Activated CD4-positive, alpha-beta T cell treated with anti-CD3 and anti-CD28 coated beads, Interleukin-2, Interleukin-4, amounts not matched to agents 100 ng/mL and 50 ng/mL, durations not matched to agents 16 hours and 8 hours (primary cell): Measurements from ENCODE around the gene ENO3.
"Not testable (repeated sequence)": the region's sequence is repeated elsewhere in the genome, so short reads cannot be mapped to it uniquely, and the experiment has no call there.

Experiments used
- DNase-seq: peaks from one replicate; pipeline ENCODE4 v3.0.0-alpha.2; 2020; ENCODE audit warnings: low spot score

ENO3 gene

DNA sequence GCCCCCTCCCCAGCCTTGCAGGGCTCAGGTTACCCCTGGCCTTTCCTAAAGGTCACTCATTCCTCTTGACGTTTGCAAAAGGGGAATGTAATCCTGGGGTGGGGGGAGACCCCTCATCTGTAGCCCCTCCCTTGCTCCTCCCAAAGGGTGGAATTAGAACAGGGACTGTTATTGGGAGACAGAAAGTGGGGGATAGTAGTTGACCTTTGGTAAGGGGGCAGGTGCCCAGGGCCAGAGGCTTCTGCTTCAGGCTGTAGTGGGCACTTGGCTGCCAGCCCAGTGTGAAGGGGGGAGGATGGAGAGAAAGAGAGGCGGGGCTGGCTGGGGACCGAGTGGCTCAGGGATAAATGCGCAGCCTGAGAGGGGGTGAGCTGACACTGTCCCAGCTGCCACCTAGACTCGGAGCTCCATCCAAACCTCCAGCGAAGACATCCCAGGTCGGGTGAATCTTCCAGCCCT lies at the start of gene ENO3:
Gene ENO3 (plus strand): TSS at position 374 of the 459 bp plus-strand sequence. CDS start 711 bp downstream, outside the sequence.
- no peak for DNase-seq

DNA sequence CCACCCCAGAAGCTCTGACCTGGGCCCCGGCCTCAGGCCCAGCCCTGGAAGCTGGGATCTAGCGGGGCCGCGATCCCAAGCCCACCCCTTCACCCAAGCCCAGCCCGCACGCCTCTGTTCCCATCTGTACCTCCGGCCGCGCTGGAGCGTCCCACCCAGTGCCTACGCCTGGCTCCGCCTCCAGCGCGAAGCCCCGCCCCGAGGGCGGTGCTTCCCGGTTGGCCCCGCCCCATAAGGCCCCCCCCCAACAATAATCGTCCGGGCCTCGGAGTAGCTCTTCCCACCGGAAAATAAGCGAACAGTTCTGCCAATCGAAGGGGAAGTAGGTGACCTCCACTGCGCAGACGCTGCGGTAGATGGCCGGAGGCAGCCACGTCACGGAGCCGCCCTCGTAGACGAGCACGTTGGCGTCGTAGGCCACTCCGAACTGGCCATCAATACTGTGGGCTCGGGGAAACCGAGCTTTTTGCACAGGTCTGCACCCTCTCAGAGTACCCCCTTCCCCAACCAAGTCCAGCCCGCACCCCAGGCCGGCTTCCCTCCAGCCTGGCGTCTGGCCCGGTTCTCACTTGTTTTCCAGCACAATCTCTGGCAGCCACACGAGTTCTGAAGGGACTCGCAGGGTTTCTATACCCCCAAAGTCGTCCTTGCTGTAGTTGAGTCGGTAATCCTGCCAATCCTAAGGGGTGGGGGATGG lies 49.1 kb upstream of the ENO3 start:
- DNase-seq = no peak

DNA sequence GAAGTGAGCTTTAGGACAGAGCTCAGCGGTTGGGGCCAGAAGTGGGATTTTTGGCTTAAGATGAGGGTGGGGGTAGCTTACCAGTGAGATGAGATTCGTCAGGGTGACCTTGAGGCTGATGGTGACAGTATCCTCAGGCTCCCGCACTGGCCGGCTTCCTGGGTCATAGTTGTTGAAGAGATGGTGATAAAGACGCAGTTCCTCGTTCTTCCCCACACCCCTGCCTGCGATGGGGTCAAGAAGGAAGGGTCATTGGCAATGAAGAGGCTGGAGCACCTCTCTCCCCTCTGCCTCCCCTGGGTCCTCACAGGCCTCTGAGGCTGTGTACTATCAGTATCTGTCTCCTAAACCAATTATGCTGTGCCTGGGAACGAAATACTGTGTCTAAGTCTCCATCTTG lies 48.4 kb upstream of the ENO3 start:
- DNase-seq = no peak

DNA sequence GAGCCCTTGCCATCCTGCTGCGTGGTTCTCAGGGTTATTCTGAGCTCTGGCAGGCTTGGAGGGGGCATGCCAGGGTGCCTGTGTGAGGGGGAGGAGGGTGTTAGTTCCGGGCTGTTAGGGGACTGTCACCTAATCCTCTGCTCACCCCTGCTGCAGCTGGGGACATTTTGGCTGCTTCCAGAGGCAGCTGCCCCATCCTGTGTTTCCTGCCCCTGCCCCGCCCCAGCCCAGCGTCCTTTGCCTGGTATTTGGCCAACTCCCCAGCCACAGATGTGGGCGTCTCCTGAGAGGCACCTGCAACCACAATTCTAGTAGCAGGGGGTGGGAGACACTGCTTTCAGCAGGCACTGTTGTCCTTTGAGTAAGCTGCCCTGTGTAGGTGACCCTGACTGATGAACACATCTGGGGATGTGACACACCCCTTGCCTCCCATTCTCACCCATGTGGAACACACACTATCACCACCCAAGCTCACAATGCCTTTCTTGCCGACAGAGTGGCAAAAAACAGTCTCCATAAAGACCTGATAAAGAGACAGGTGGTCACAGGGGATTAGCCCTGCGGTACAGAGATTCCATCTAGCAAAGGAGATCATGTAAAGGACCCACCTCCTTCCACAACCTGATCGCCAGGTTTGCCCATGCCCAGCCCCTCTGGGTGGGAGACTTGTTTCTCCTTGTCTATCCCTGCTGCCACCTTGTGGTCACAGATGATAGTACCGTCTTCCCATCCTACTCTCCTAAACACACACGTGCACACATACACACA lies 47.7 kb upstream of the ENO3 start, which contains the start of gene CHRNE:
Gene CHRNE (minus strand): TSS at position 48 of the 768 bp plus-strand sequence. CDS start 35 bp downstream, at position 13.
- DNase-seq = peak; percentile 82

DNA sequence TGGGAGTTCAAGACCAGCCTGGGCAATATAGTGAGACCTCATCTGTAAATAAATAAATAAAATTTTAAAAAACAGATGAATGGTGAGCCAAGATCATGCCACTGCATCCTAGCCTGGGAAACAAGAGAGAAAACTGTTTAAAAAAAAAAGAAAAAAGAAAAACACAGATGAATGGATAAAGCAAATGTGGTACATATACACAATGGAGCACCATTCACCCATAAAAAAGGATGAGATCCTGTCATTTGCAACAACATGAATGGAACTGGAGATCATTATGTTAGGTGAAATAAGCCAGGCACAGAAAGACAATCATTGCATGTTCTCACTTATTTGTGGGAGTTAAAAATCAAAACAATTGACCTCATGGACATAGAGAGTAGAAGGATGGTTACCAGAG lies 44.3 kb upstream of the ENO3 start:
- not testable (repeated sequence) for DNase-seq

DNA sequence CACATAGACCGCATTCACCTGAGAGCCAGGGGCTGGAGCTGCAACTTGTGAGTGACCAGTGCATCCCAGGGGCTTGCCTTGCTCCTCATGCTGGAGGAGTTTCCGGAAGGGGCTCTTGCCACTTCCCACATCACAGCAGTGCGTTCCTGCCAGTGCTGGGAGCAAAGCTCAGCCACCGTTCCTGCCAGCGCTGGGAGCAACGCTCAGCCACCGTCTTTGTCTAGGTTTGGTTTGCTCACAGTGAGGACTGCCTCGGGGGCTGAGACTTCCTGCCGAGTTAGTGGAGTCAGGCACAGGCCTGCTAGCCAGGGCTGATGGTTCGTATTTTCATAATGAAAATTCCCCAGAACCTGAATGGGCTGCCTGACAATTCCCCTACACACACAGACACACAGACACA lies 42.6 kb upstream of the ENO3 start:
- DNase-seq = no peak

DNA sequence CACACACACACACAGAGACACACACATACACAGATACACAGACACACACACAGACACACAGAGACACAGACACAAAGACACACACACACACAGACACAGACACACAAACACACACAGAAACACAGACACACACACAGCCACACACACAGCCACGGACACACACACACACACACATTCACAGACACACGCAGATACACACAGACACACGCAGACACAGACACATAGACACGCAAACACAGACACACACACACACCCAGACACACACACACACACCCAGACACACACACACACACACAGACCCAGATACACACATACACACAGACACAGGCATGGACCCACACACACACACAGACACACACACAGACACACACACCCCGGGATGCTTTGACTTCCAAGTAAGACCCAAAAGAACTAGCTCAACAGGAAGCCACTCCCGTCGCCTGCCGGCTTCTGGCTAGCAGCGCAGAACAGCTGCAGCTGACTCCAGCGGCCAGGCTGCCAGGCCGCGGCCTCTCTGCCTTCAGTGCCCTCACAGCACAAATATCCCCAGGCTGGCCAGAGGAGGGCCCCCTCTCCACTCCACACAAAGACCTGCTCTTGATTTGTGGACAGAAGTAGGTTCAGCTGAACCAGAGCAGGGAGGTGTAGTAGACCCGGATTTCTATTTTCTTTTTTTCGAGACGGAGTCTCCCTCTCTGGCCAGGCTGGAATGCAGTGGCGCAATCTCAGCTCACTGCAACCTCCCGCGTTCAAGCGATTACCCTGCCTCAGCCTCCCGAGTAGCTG lies 42.0 kb upstream of the ENO3 start:
- DNase-seq = peak; percentile 71

DNA sequence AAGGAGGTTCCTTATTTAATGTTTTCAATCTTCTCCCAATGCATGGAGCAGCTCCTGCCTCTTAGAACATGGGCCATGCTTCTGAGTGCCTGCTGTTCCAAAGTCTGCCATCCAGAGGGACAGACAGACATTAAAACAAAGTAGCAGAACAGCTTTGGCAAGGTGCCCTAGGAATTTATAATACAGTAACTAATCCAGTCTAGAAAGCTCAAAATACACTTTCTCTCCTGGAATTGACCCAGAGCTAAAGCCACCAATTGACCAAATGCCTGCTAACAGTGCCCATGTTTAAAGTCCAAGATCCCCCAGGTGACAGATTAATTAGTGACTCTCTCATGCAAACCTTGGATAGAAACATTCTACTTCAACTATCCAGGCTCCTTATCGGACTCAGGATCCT lies 36.9 kb upstream of the ENO3 start:
- DNase-seq = no peak

DNA sequence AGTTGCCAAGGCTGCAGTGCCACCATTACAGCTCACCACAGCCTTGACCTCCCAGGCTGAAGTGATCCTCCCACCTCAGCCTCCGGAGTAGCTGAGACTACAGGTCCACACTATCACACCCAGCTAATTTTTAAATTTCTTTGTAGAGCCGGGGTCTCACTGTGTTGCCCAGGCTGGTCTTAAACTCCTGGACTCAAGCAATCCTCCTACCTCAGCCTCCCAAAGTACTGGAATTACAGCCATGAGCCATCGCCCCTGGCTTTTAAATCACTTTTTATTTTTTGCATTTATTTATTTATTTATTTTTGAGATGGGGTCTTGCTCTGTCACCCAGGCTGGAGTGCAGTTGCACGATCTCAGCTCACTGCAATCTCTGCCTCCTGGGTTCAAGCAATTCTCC lies 36.4 kb upstream of the ENO3 start:
- DNase-seq = not testable (repeated sequence)

DNA sequence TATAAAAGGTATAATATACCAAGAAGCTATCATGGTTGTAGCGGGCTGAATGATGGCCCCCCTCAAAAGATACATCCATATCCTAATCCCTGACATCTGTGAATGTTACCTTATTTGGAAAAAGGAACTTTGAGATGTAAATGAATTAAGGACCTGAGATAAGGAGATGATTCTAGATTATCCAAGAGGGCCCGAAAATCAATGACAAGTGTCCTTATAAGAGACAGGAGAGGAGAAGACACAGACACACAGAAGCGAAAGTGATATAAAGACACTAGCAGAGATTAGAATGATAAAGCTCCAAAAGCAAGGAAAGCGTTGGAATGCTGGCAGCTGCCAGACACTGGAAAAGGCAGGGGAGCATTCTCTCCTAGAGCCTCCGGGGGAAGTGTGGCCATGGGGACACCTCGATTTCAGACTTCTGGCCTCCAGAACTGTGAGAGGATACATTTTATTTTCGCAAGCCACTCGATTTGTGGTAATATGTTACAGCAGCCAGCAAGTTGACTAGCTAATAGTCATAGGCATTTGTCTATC lies 31.3 kb upstream of the ENO3 start:
- no peak for DNase-seq

DNA sequence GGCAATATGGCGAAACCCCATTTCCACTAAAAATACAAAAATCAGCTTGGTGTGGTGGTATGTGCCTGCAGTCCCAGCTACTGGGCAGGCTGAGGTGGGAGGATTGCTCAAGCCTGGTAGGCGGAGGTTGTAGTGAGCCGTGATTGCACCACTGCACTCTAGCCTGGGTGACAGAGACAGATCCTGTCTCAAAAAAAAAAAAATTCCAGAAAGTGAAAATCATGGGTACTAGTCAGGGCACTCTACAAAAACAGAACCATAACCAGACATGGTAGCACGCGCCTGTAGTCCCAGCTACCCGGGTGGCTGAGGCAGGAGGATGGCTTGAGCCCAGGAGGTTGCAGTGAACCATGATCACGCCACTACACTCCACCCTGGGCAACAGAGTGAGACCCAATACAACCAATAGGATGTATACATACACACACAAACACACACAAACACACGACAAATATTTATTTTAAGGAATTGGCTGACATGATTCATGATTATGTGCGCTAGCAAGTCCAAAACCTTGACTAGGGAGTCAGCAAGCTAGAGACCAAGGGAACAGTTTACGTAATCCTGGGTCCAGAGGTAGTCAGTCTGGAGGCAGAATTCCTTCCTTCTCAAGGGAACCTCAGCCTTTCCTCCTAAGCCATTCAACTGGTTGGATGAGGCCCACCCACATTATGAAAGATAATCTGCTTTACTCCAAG lies 30.4 kb upstream of the ENO3 start:
- DNase-seq = no peak

DNA sequence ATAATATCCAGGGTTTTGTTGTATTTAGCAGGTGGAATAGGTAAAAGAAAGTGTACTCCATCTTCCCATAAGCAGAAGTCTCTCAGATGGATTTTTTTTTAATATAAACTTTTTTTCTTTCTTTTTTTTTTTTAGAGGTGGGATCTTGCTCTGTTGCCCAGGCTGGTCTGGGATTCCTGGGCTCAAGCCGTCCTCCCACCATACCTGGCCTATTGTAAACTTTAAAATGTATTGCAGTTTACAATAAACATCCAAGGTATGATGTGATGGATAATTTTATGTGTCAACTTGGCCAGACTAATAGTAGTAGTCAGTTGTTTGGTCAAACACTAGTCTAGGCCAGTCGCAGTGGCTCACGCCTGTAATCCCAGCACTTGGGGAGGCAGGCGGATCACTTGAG lies 29.6 kb upstream of the ENO3 start:
- no peak for DNase-seq

DNA sequence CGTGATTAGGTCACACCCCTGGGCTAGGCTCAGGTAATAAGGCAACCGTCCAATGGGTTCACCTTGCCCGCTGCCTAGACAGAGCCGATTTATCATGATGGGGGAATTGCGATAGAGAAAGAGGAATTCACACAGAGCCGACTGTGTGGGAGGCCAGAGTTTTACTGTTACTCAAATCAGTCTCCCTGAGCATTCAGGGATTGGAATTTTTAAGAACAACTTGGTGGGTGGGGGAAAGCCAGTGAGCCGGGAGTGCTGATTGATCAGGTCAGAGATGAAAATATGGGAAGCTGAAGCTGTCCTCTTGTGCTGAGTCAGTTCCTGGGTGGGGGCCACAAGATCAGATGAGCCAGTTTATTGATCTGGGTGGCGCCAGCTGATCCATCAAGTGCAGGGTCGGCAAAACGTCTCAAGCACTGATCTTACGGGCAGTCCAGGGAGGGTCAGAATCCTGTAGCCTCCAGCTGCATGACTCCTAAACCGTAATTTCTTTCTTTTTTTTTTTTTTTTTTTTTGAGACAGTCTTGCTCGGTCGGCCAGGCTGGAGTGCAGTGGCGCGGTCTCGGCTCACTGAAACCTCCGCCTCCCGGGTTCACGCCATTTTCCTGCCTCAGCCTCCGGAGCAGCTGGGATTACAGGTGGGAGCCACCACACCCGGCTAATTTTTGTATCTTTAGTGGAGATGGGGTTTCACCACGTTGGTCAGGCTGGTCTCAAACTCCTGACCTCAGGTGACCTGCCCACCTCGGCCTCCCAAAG lies 24.2 kb upstream of the ENO3 start:
- not testable (repeated sequence) for DNase-seq

DNA sequence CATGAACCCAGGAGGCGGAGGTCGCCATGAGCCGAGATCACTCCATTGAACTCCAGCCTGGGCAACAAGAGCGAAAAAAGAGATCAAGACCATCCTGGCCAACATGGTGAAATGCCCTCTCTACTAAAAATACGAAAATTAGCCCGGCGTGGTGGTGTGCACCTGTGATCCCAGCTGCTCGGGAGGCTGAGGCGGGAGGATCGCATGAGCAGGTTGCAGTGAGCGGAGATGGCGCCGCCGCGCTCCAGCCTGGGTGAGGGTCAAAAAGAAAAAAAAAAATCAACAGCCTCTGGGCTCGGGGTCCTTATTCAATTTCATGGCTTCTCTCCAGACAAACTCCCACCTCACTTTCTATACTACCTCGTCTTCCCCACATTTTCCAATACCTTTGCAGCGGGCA lies 22.0 kb upstream of the ENO3 start:
- DNase-seq = no peak

DNA sequence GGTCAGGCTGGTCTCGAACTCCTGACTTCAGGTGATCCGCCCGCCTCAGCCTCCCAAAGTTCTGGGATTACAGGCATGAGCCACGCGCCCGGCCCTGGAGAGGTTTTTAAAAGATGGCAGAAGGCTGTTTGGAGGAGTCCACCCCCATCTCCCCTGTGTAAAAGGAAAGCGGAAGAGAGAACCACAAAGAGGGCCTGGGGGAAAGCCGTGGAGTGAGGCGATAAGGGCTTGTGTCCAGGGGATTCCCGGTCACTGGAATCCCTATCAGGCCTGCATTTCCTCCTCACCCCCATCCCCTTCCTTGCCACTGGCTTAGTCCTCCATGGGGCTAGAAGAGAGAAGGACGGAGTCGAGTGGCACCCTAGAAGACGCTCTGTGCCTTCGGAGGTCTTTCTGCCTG lies 19.0 kb upstream of the ENO3 start, which contains the start of gene GP1BA:
Gene GP1BA (plus strand): TSS at position 315 of the 400 bp plus-strand sequence. CDS start 328 bp downstream, outside the sequence.
- DNase-seq = no peak

DNA sequence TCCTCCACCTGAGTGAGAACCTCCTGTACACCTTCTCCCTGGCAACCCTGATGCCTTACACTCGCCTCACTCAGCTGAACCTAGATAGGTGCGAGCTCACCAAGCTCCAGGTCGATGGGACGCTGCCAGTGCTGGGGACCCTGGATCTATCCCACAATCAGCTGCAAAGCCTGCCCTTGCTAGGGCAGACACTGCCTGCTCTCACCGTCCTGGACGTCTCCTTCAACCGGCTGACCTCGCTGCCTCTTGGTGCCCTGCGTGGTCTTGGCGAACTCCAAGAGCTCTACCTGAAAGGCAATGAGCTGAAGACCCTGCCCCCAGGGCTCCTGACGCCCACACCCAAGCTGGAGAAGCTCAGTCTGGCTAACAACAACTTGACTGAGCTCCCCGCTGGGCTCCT lies 18.2 kb upstream of the ENO3 start:
- DNase-seq = no peak

DNA sequence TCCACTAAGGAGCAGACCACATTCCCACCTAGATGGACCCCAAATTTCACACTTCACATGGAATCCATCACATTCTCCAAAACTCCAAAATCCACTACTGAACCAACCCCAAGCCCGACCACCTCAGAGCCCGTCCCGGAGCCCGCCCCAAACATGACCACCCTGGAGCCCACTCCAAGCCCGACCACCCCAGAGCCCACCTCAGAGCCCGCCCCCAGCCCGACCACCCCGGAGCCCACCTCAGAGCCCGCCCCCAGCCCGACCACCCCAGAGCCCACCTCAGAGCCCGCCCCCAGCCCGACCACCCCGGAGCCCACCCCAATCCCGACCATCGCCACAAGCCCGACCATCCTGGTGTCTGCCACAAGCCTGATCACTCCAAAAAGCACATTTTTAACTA lies 17.3 kb upstream of the ENO3 start:
- no peak for DNase-seq

DNA sequence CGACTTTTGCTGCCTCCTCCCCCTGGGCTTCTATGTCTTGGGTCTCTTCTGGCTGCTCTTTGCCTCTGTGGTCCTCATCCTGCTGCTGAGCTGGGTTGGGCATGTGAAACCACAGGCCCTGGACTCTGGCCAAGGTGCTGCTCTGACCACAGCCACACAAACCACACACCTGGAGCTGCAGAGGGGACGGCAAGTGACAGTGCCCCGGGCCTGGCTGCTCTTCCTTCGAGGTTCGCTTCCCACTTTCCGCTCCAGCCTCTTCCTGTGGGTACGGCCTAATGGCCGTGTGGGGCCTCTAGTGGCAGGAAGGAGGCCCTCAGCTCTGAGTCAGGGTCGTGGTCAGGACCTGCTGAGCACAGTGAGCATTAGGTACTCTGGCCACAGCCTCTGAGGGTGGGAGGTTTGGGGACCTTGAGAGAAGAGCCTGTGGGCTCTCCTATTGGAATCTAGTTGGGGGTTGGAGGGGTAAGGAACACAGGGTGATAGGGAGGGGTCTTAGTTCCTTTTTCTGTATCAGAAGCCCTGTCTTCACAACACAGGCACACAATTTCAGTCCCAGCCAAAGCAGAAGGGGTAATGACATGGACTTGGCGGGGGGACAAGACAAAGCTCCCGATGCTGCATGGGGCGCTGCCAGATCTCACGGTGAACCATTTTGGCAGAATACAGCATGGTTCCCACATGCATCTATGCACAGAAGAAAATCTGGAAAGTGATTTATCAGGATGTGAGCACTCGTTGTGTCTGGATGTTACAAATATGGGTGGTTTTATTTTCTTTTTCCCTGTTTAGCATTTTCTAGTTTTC lies 16.5 kb upstream of the ENO3 start:
- DNase-seq = peak; percentile 21

DNA sequence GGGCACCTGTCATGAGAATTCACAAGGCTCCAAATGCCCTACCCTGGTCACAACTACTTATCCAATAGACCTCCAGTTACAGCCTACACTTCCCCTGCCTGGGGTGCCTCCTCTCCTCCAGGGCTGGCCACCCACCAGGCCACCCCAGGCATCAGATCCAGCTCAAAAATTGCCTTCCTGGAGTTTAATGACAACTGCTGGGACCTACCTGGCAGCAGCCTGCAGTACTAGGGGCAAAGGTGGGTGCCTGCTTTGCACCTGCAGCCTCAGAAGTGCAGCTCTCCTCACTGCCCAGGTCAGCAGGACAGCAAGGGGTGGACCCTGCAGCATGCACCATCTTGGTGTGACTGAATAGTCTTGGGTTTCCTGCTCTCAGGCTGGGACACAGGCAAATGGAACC lies 15.3 kb upstream of the ENO3 start:
- DNase-seq = no peak

DNA sequence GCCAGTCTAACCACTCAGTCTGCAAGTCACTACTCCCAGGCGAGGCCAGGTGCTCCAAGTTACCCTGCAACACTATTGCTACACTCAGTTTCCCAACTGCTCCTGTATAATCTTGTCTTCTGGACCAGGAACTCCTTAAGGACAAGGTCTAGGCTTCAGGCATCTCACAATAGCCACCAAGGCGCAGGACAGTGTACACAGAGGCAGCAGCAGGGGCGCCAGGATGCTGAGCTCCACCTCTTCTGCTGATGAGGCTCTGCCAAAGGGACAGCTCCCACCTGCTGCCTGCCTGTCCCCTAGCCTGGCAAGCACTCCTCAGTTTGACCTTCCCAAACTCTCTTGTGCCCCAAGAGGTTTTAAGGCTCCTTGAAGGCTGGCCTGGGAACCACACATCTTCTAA lies 14.5 kb upstream of the ENO3 start:
- no peak for DNase-seq
